ENCODE data around the gene SIRT7.

Gene SIRT7

GRCh38 chr17:81931557-81932332 lies 13.8 kb upstream of the SIRT7 start:
- DNase-seq: no peak

GRCh38 chr17:81931189-81931556 lies 13.2 kb upstream of the SIRT7 start:
- DNase-seq: no peak

GRCh38 chr17:81930142-81931125 lies 12.5 kb upstream of the SIRT7 start:
- DNase-seq: no peak

- no peak for DNase-seq
These were observed 11.5 kb upstream of the SIRT7 start for GRCh38 chr17:81929253-81930141.

- no peak for DNase-seq
These were observed 10.7 kb upstream of the SIRT7 start for GRCh38 chr17:81928544-81929252.

GRCh38 chr17:81927653-81928543 lies 9.9 kb upstream of the SIRT7 start, which contains the start of gene MAFG:
TSS of gene MAFG (minus strand) at chr17:81927735. CDS start at chr17:81923185, 4,550 bp downstream.
- DNase-seq: peak; percentile 86 to 89

GRCh38 chr17:81927152-81927652 lies 9.2 kb upstream of the SIRT7 start:
- DNase-seq: no peak

- DNase-seq: peak; percentile 60 to 72
These were observed 8.6 kb upstream of the SIRT7 start for GRCh38 chr17:81926451-81927151.

GRCh38 chr17:81925860-81926450 lies 8.0 kb upstream of the SIRT7 start:
- DNase-seq: no peak

- DNase-seq: no peak
These were observed 6.9 kb upstream of the SIRT7 start for GRCh38 chr17:81924557-81925532.

- no peak for DNase-seq
These were observed 5.6 kb upstream of the SIRT7 start for GRCh38 chr17:81923302-81924260.

- no peak for DNase-seq
These were observed 4.8 kb upstream of the SIRT7 start for GRCh38 chr17:81922566-81923301.

- DNase-seq: no peak
These were observed 4.1 kb upstream of the SIRT7 start for GRCh38 chr17:81921996-81922565.

GRCh38 chr17:81921537-81921862 lies 3.5 kb upstream of the SIRT7 start:
- DNase-seq: no peak

- DNase-seq: no peak
These were observed 2.9 kb upstream of the SIRT7 start for GRCh38 chr17:81920612-81921536.

Measured in activated CD4-positive, alpha-beta T cell treated with anti-CD3 and anti-CD28 coated beads for 4 hours (primary cell).